Measurements from ENCODE around the gene RXFP4.
"Not testable (repeated sequence)": the region's sequence is repeated elsewhere in the genome, so short reads cannot be mapped to it uniquely, and the experiment has no call there.

RXFP4 gene

DNA sequence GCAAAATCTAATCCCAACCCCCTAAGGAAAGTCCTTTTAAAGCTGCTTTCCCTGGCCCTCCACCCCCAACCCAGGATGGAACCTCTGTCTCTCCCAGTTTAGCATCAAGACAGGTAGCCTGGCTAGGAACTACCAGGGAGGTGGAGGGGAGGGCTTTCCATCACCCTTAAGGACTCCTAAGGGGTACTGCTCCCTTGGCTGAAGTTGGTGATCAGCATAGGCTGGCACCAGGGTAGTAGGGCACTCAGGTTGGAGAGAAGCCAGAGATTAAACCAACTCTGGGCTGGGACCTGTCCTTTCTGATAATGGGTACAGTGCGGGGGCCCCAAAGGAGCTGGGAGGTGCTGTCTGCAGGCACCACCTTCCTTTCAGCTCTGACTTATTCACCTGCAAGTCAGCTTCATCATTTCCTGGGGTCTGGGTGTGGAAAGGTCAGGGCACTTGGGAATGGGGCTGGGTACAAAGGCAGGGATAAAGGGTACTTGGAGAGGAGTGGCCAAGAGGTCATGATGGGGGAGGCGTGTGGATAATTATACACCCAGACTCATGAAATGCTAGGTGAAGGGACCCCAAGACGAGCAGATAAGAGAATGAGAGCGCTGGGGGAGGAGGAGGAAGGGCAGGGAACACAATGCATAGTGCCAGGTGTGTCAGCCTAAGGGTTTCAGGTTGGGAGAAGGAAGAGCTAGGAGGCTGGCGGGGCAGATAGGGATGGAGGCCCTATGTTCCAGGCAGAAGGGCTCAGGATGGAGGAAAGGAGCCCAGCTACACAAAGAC, 35.7 kb downstream of the RXFP4 start:
- peak overlapping the region; percentile 86 for H3K4me3 ChIP-seq (ENCODE audit: low read depth, low read length)

- peak overlapping the region; percentile 86 for H3K4me3 ChIP-seq (ENCODE audit: low read depth, low read length)
These were observed 36.4 kb downstream of the RXFP4 start for GRCh38 chr1:155977690-155978324.

- H3K4me3 ChIP-seq (ENCODE audit: low read depth, low read length), result peak within 1 kb of the TSS; percentile 86
These were observed 37.0 kb downstream of the RXFP4 start, which contains the start of gene ARHGEF2 for GRCh38 chr1:155978325-155978972. ARHGEF2 (minus strand) TSS chr1:155978547; CDS start chr1:155978427, 120 bp downstream.

- H3K4me3 ChIP-seq (ENCODE audit: low read depth, low read length), result peak overlapping the region; percentile 86
These were observed 37.6 kb downstream of the RXFP4 start for GRCh38 chr1:155978973-155979429.

DNA sequence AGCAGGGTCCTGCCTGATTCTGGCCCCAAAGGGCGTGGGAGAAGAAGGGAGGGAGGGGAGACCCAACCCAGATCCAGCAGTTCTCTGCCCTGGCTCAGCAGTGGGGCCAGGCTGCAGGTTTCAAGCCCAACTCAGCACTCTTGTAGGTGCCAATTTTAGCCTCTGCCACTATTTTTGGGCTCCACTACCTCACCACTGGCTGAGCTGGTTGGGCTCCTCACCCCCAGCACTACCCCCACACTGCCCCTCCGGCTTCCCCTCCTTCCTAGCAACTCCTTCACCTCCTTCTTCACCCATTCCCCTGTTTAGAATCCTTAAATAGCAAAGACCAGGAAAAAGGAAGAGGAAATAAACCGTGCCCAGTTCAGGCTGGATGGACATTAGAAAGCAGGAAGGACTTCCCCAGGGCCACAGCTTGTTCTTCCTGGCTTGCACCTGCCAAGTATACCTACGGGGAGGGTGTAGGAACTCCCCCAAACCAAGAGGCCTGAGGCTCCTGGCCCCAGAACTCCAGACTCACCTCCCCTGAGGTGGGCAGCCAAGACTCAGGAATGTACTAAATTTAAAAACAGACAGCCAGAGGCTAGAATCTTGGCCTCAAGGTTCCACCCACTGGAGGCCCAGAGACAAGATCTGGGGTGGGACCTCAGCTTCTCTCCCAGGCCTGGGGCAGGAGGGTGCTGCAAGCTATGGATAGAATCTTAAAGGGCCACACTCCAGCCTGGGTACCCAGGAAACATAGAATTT, 38.3 kb downstream of the RXFP4 start:
- peak overlapping the region; percentile 86 for H3K4me3 ChIP-seq (ENCODE audit: low read depth, low read length)

DNA sequence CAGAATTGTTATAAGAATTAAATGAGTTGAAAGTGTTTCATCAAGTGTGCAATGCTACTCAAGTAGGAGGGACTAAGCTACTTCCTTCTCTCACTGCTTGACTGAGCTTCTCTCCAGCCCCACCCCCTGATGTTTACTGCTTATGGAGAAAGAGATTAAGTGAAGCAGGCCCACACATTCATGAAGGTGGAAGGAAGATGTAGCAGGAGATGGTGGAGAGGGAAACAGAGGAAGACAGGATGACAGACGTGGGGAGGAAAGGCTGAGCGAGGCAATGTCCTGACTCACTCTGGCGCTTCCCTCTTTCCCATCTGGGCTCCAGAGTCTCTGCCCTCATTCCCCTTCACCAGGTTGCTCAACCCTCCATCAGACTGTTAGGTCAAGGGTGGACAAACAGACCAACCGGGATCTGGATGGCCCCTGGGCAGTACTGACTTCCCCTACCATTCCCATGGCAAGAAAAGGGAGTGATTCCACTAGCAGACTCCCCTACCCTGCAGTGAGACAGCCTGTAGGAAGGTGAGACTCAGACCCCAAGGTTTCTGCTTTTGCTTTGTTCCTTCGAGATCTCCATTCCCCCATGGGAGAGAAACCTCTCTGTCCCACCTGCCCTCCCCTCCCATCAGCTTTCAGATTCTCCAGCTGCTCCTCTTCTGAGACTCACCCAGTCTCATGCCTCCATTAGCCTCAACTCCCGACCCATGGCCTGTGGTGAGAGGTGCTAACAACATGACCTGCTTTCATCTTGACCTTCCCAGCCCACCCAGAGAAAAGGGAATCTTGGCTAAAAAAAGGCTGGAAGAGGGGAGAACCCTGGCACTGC, 40.0 kb downstream of the RXFP4 start:
- H3K4me3 ChIP-seq (ENCODE audit: low read depth, low read length), result no peak overlapping the region

- H3K4me3 ChIP-seq (ENCODE audit: low read depth, low read length), result no peak overlapping the region
These were observed 40.7 kb downstream of the RXFP4 start for GRCh38 chr1:155982106-155982505.

DNA sequence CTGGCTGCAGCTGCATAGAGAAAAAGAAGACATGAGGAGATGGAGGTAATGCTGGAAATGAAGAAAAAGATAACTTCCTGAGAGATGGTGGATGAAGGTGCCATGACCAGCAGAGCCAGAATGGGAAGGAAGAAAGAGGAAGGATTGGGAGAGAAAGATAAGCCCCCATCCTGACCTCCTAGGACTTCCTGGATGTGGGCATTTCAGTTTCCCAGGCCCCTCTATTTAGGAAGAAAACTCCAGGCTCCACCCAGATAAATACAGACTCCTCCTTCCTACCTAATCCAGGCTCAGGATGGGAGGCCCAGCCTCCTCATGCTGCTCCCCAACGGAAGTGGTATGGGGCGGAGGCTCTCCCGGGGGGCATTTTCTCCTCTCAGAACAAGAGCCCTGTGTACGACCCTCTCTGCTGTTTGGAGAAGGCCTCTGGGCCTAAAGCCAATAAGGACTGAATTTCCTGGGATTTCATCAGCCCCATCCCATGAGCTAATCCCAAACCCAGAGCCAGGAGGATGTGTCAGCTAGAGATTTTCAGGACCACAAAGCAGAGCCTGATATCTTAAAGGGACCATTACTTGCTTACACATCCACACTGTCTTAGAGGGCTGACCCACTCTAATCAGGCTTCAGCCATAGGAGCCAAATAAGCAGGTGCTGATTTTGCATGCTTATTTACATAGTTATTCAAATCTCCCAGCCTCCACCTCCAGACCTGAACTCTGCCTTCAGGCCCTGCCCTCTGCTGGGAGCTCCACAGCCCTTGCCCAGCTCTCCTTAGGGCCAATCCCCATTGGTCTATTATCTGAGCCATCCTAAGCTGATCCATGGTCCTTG, 42.0 kb downstream of the RXFP4 start:
- H3K4me3 ChIP-seq (ENCODE audit: low read depth, low read length), result no peak overlapping the region

GRCh38 chr1:155984341-155984740, 42.9 kb downstream of the RXFP4 start:
- no peak overlapping the region for H3K4me3 ChIP-seq (ENCODE audit: low read depth, low read length)

DNA sequence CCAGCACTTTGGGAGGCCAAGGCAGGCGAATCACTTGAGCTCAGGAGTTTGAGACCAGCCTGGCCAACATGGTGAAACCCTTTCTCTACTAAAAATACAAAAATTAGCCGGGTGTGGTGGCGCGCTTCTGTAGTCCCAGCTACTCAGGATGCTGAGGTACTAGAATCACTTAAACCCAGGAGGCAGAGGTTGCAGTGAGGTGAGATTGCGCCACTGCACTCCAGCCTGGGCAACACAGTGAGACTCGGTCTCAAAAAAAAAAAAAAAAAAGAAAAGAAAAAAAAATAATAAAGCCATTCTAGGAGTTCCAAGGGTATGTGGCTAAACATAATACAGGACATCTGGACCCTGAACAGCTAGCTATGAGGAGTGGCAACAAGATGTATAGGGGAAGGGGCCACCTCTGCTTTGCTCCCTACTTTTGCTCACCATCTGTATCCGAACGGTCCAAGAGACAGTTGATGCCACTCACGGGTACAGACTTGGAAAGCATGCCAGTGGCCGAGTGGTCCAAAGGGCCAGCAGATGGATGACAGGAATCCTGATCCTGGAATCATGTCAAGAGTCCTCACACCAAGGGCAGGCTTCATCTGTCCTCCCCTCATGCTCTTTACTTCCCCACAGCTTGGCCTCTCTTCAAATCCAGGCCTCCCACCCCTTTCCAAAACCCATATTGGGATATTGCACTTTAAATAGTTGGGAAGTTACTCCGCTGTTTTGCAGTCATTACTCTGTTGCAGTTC, 43.6 kb downstream of the RXFP4 start:
- H3K4me3 ChIP-seq (ENCODE audit: low read depth, low read length), result not testable (repeated sequence)

DNA sequence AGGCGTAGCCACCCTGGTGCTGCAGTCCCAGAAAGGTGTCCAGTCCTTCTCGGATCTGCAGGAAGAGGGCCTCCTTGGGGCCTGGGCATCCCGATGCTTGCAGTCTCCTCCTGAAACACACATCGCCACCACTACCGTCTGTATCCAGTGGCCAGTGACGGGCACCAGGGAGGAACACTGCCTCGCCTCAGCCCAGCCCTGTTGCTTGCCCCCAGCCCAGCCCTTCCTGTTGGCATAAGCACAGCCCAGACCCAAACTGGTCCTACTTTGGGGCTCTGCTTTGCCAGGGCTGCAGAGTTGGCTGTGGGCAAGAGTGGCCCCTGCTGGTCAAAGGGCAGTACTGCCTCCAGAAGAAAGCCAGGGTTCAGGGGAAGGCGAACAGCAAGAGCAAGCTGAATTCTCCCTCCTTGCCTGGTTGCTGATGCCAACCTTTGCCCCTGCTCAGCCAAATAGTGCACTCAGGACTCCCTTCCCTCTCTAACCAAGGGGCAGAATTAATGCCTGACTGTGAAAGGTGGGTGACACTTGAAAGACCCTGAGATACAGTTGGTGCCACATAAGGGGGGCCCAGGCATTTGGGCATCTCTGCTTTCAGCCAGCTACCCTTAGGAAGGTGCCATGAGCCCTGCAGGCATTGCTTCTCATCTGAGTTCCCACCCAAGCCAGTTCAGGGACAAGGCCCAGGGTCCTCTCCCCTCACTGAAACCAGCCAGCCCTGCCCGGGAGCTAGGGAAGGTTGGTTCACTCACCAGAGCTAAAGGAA, 48.0 kb downstream of the RXFP4 start:
- H3K4me3 ChIP-seq (ENCODE audit: low read depth, low read length), result no peak overlapping the region

DNA sequence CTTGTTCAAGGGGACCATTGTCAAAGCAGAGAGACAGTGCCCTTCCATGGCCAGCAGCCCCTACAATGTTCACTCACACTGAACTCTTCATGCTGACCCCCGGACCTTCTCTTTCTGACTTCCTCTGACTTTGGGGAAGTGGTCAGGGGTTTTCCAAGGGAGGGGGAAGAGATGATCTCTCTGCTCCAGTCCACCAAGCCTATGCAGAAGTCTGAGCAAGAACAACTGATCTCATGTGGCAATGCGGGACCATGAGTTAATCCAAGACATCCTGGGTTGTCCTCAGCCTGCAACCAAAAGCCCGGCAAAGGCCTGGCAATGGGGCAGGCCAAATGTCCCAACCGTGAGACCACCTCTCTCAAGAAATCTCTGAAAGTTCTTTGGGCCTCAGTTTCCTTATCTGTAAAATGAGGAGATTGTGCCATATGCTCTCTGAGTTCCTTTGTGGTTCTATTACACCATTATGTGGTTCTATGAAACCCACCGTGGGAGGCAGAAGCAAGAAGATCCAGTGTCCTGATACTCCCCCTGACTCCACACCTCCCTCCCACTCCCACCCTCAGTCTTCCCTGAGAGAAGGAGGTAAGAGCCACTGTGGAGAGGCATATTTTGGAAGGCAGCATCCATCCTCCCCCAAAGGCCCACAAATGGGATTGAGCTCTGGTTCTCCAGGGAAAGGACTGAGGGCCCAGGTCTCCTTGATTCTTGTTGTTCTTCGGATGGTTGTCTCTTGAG, 48.7 kb downstream of the RXFP4 start:
- H3K4me3 ChIP-seq (ENCODE audit: low read depth, low read length), result no peak overlapping the region
